ENCODE data around the gene BEGAIN. TPM values are rescaled to one million over a fixed set of nuclear protein-coding genes. Genes with fewer than 3 reads are reported as not detected.
"Not testable (repeated sequence)": the region's sequence is repeated elsewhere in the genome, so short reads cannot be mapped to it uniquely, and the experiment has no call there.

Gene BEGAIN
- total RNA-seq, 1 experiment from 2014 or later, result 37.8 TPM

- DNase-seq (ENCODE audit: extremely low read depth, low read depth), result no peak
Observed at GRCh38 chr14:100529561-100530031, 57.6 kb downstream of the BEGAIN start.

GRCh38 chr14:100528962-100529560 lies 58.2 kb downstream of the BEGAIN start:
- no peak for DNase-seq (ENCODE audit: extremely low read depth, low read depth)

GRCh38 chr14:100526632-100527031 lies 60.6 kb downstream of the BEGAIN start:
- no peak for DNase-seq (ENCODE audit: extremely low read depth, low read depth)

- no peak for DNase-seq (ENCODE audit: extremely low read depth, low read depth)
Observed at GRCh38 chr14:100526057-100526456, 61.2 kb downstream of the BEGAIN start.

GRCh38 chr14:100525615-100526014 lies 61.6 kb downstream of the BEGAIN start:
- no peak for DNase-seq (ENCODE audit: extremely low read depth, low read depth)

GRCh38 chr14:100524933-100525243 lies 62.3 kb downstream of the BEGAIN start:
- no peak for DNase-seq (ENCODE audit: extremely low read depth, low read depth)

GRCh38 chr14:100524233-100524932 lies 62.8 kb downstream of the BEGAIN start:
- no peak for DNase-seq (ENCODE audit: extremely low read depth, low read depth)

GRCh38 chr14:100523843-100524169 lies 63.4 kb downstream of the BEGAIN start:
- DNase-seq (ENCODE audit: extremely low read depth, low read depth), result no peak

GRCh38 chr14:100523131-100523842 lies 63.9 kb downstream of the BEGAIN start:
- DNase-seq (ENCODE audit: extremely low read depth, low read depth), result no peak

GRCh38 chr14:100522616-100523099 lies 64.6 kb downstream of the BEGAIN start:
- no peak for DNase-seq (ENCODE audit: extremely low read depth, low read depth)

- DNase-seq (ENCODE audit: extremely low read depth, low read depth), result not testable (repeated sequence)
Observed at GRCh38 chr14:100506053-100506452, 81.2 kb downstream of the BEGAIN start.

GRCh38 chr14:100504372-100505078 lies 82.7 kb downstream of the BEGAIN start:
- no peak for DNase-seq (ENCODE audit: extremely low read depth, low read depth)

- no peak for DNase-seq (ENCODE audit: extremely low read depth, low read depth)
Observed at GRCh38 chr14:100503251-100503650, 84.0 kb downstream of the BEGAIN start.

GRCh38 chr14:100502622-100503220 lies 84.5 kb downstream of the BEGAIN start:
- DNase-seq (ENCODE audit: extremely low read depth, low read depth), result no peak

- DNase-seq (ENCODE audit: extremely low read depth, low read depth), result no peak
Observed at GRCh38 chr14:100500128-100500527, 87.1 kb downstream of the BEGAIN start.

- DNase-seq (ENCODE audit: extremely low read depth, low read depth), result no peak
Observed at GRCh38 chr14:100498068-100498467, 89.1 kb downstream of the BEGAIN start.

GRCh38 chr14:100495917-100496316 lies 91.3 kb downstream of the BEGAIN start:
- DNase-seq (ENCODE audit: extremely low read depth, low read depth), result no peak

GRCh38 chr14:100494645-100495044 lies 92.6 kb downstream of the BEGAIN start:
- DNase-seq (ENCODE audit: extremely low read depth, low read depth), result peak; percentile 13

- DNase-seq (ENCODE audit: extremely low read depth, low read depth), result no peak
Observed at GRCh38 chr14:100490252-100490651, 97.0 kb downstream of the BEGAIN start.

- no peak for DNase-seq (ENCODE audit: extremely low read depth, low read depth)
Observed at GRCh38 chr14:100488057-100488456, 99.2 kb downstream of the BEGAIN start.

- no peak for DNase-seq (ENCODE audit: extremely low read depth, low read depth)
Observed at GRCh38 chr14:100487304-100487703, 99.9 kb downstream of the BEGAIN start.

Data from NCI-H460 (cell line).